Subcutaneous adipose tissue (tissue), 4 donors: ENCODE measurements around the gene AXL. TPM values are rescaled to one million over a fixed set of nuclear protein-coding genes. Genes with fewer than 3 reads are reported as not detected.

Source experiments
- CTCF ChIP-seq: fragments of 450-650 bp; IDR thresholded peaks from one replicate; pipeline ENCODE4 v1.5.1; 2016; ENCODE audit warnings: low read depth, mild to moderate bottlenecking, control low read depth, antibody characterized with exemption, moderate library complexity
- small RNA-seq: library from RNA; depleted of rRNA; stranded (forward); fragments of <200 nt; gene quantifications from one replicate; pipeline ENCODE3, GENCODE V24; 2016
- total RNA-seq, 4 donors: library from RNA; depleted of rRNA; stranded (reverse); fragments of >200 nt; gene quantifications; one replicate each; pipeline ENCODE4 v1.1.0, GENCODE V29; 2016

AXL gene
- total RNA-seq, 4 donors from 2014 or later: 72.6 to 118 (median 80.0) TPM

- TF ChIP-seq CTCF: no peak
Measured at GRCh38 chr19:41309180-41310032, 90.4 kb downstream of the AXL start.

GRCh38 chr19:41310033-41310831 lies 91.2 kb downstream of the AXL start, which contains the start of gene CCDC97:
Gene CCDC97, plus strand, starts transcription at chr19:41310172. Its CDS starts 139 bp downstream, at chr19:41310311.
- TF ChIP-seq CTCF: no peak

GRCh38 chr19:41311072-41311471 lies 92.0 kb downstream of the AXL start:
- TF ChIP-seq CTCF: no peak

Small RNAs within 50 kb of the gene (small RNA-seq; reads per million reads assigned to genes)
- gene RN7SL34P: not detected

Other genes starting within 250 kb of the AXL start
- gene CYP2B6, start 227.9 kb upstream of the AXL start, total RNA-seq: not detected
- not detected for gene CYP2A13, start 130.8 kb upstream of the AXL start, total RNA-seq
- not detected for gene CYP2F1, start 104.8 kb upstream of the AXL start, total RNA-seq
- gene CYP2S1, start 26.0 kb upstream of the AXL start, total RNA-seq: 1 to 10 TPM; 1.9 to 5.6 (median 3.3) TPM
- 100 to 1,000 TPM in 3 of 4 donors, 10 to 100 TPM in 1; 83.3 to 178 (median 135) TPM for gene HNRNPUL1, start 45.1 kb downstream of the AXL start, total RNA-seq
- 10 to 100 TPM; 10.0 to 15.4 (median 12.6) TPM for gene CCDC97, start 90.9 kb downstream of the AXL start, total RNA-seq
- gene TGFB1, start 134.7 kb downstream of the AXL start, total RNA-seq: 10 to 100 TPM; 12.4 to 29.1 (median 21.4) TPM
- 1 to 10 TPM; 1.6 to 4.8 (median 3.1) TPM for gene B9D2, start 144.9 kb downstream of the AXL start, total RNA-seq
- gene TMEM91, start 157.3 kb downstream of the AXL start, total RNA-seq: 10 to 100 TPM in 3 of 4 donors, 1 to 10 TPM in 1; 3.3 to 22.7 (median 17.4) TPM
- 10 to 100 TPM; 10.9 to 20.5 (median 17.1) TPM for gene EXOSC5, start 178.1 kb downstream of the AXL start, total RNA-seq
- 10 to 100 TPM; 27.9 to 59.2 (median 39.1) TPM for gene BCKDHA, start 178.6 kb downstream of the AXL start, total RNA-seq
- 10 to 100 TPM in 1 of 4 donors, 1 to 10 TPM in 1, under 1 TPM in 2; 0.49 to 12.6 (median 1.9) TPM for gene B3GNT8, start 208.2 kb downstream of the AXL start, total RNA-seq
- 10 to 100 TPM; 19.9 to 33.9 (median 24.7) TPM for gene DMAC2, start 220.7 kb downstream of the AXL start, total RNA-seq
- gene ERICH4, start 223.9 kb downstream of the AXL start, total RNA-seq: not detected